GM08714 (cell line): ENCODE data around the gene SLC39A11.

ENCODE experiments used
- H3K4me3 ChIP-seq: fragments of 200-500 bp; sonication (Bioruptor generic); 2 replicates; pipeline ENCODE4 v1.5.1; 2014; ENCODE audit warnings: mild to moderate bottlenecking, low read length, inconsistent platforms
- ZNF274 ChIP-seq: IDR thresholded peaks from 2 replicates; pipeline ENCODE4 v1.6.1; 2012; ENCODE audit warnings: mild to moderate bottlenecking, low read depth, low read length

The SLC39A11 gene

GRCh38 chr17:73025041-73025560 is 67.4 kb downstream of the SLC39A11 start:
- TF ChIP-seq ZNF274, result no peak
- H3K4me3 ChIP-seq, result no peak overlapping the region

DNA sequence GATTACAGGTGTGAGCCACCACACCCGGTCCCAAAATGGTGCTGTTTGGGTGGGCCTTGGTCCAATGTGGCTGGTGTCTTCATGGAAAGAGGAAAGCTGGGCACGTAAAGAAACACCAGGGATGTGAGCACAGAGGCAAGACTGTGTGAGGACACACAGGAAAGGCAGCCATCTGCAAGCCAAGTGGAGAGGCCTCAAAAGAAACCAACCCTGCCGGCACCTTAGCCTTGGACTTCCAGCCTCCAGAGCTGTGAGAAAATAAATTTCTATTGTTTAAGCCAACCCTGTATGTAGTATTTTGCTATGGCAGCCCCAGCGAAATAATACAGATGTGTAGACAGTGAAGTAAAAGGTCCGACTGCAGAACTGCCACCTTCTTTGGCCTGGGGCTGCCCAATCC is 68.7 kb downstream of the SLC39A11 start:
- no peak for TF ChIP-seq ZNF274

DNA sequence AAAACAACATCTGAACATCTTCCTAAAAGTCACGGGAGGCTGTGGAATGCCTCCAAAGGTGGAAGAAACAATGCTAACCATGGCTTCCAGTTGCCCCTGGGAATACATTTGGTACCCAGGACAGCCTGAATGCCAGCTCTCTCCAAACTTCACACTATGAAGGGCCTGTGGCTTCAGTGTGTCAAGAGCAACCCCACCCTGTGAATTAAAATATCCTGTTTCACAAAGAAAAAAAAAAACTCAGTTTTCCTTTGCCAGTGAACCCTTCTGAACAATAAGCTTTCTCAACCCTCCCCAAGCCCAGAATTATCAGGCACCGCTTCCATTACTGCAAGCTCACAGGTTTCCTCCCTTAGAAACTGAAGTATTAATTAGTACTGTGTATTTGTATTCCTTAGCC is 69.8 kb downstream of the SLC39A11 start:
- no peak for TF ChIP-seq ZNF274
- no peak overlapping the region for H3K4me3 ChIP-seq

More for the DNA sequence above, 68.7 kb downstream of the SLC39A11 start:
- H3K4me3 ChIP-seq, result no peak overlapping the region

GRCh38 chr17:73021771-73022170 is 70.7 kb downstream of the SLC39A11 start:
- no peak for TF ChIP-seq ZNF274
- H3K4me3 ChIP-seq, result no peak overlapping the region

- no peak for TF ChIP-seq ZNF274
- no peak overlapping the region for H3K4me3 ChIP-seq
Measured at GRCh38 chr17:73020110-73020509, 72.4 kb downstream of the SLC39A11 start.

DNA sequence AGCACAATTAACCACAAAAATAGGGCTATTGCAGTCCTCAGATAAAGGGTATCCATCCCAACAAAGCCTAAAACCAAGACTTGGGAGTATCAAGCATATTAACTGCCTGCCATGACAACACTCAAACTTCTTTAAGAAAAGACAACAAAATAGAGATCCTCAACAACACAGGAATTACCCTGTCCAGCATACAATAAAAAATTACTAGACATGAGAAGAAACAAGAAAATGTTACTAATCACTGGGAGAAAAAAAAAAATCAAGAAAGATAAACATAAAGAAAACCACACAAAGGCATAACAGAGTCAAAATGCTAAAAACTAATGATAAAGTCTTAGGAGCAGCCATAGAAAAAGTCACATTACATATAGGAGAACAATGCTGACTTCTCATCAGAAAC is 73.9 kb downstream of the SLC39A11 start:
- no peak overlapping the region for H3K4me3 ChIP-seq
- no peak for TF ChIP-seq ZNF274

GRCh38 chr17:73017658-73018057 is 74.8 kb downstream of the SLC39A11 start:
- no peak for TF ChIP-seq ZNF274
- no peak overlapping the region for H3K4me3 ChIP-seq

- no peak for TF ChIP-seq ZNF274
- no peak overlapping the region for H3K4me3 ChIP-seq
Measured at GRCh38 chr17:73015722-73016276, 76.7 kb downstream of the SLC39A11 start.

DNA sequence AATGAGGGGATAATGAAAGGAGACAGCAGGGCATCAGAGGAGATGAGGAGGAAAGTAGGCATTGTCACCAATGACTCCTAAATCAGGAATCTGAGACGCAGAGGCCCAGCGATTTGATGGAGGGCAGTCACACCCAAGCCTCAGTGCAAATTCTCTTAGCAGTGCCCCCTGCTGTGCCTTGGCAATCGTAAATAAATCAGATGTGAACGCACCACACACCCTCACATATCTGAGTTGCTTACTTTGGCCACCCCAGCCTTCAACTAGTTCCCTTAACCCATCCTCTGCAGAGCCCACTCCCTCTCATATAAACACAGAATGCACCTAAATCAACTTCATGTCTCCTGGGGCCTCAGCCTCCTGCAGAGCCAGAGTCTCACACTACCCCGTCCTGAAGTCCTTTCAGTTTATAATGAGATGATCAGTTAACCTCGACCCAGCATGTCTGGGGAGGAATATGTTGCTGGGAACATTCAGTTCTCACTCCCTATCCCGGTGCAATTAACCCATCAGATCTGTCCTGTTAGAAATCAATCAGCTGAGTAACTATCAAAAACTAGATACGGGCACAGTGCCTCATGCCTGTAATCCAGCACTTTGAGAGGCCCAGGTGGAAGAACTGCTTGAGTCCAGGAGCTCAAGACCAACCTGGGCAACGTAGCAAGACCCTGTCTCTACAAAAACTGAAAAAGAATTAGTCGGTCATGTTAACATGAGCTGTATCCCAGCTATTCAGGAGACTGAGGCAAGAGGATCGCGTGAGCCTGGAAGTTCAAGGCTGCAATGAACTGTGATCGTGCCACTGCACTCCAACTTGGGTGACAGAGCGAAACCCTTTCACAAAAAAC is 78.4 kb downstream of the SLC39A11 start:
- H3K4me3 ChIP-seq, result no peak overlapping the region
- no peak for TF ChIP-seq ZNF274

DNA sequence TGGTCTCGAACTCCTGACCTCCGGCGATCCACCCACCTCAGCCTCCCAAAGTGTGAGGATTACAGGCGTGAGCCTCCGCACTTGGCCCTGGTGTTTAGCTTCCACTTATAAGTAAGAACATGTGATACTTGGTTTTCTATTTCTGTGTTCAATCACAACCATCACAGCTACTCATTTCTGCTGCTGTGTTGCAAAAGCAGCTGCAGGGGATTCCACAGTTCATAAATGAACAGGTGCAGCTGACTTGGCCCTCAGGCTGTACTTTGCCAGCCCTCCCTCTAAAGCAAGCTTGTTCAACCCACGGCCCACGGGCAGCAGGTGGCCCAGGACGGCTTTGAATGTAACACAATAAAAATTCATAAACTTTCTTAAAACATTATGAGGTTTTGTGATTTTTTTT is 79.2 kb downstream of the SLC39A11 start:
- no peak overlapping the region for H3K4me3 ChIP-seq
- TF ChIP-seq ZNF274, result no peak

- no peak for TF ChIP-seq ZNF274
- no peak overlapping the region for H3K4me3 ChIP-seq
Measured at GRCh38 chr17:73011016-73011486, 81.4 kb downstream of the SLC39A11 start.

DNA sequence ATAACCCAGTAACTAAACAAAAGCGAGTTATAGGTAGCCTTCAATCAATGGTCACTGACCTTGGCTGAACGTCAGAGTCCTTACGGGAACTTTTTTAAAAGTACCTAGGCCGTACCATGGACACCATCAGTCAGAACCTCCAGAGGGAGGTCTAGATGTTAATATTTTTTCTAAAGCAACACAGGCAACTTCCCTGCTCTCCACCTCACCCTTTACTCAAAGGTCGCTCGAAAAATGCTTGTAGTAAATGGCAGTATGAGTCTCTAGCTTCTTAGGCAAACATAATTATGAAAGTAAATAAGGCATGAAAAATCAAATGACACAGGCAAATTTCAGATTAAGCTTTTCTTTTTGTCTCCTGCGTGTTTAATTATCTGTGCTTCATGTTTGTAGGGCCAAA is 82.1 kb downstream of the SLC39A11 start:
- H3K4me3 ChIP-seq, result no peak overlapping the region
- no peak for TF ChIP-seq ZNF274

- no peak overlapping the region for H3K4me3 ChIP-seq
- TF ChIP-seq ZNF274, result no peak
Measured at GRCh38 chr17:73007407-73007806, 85.1 kb downstream of the SLC39A11 start.

GRCh38 chr17:73005360-73005759 is 87.1 kb downstream of the SLC39A11 start:
- no peak for TF ChIP-seq ZNF274
- H3K4me3 ChIP-seq, result no peak overlapping the region

DNA sequence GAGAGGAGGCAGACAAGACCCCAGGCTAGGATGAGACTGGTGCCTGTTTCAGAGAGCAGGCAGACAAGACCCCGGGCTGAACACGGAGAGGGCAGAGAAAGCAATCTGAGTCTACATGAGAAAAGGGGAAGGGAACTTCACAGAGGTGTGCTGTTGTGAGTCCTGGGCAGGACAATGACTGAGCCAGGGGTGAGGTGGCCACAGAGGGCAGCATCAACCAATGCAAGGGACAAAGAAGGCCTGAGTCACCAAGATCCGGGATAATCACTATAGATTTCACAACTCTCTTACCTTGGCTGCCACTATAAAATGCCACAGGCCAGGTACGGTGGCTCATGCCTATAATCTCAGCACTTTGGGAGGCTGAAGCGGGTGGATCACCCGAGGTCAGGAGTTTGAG is 89.0 kb downstream of the SLC39A11 start:
- no peak for TF ChIP-seq ZNF274
- H3K4me3 ChIP-seq, result no peak overlapping the region
